Loucy (cell line): ENCODE results near the gene MOCS1.
A peak's percentile ranks its signal among the peaks of the same experiment; 100 is the strongest.

Experiments used
- H2AFZ ChIP-seq: fragments of 200-600 bp; sonication (generic); 2 replicates; pipeline ENCODE4 v1.6.0; 2016; ENCODE audit warnings: antibody characterized with exemption, mild to moderate bottlenecking, low read length, moderate library complexity
- H3F3A ChIP-seq: fragments of 200-600 bp; 2 replicates; pipeline ENCODE4 v1.6.0; 2016; ENCODE audit warnings: antibody characterized with exemption, low read depth, mild to moderate bottlenecking
- H3K27me3 ChIP-seq: fragments of 200-600 bp; sonication (generic); 2 replicates; pipeline ENCODE4 v1.6.1; 2014; ENCODE audit warnings: low read length, mild to moderate bottlenecking; ENCODE audit not compliant: insufficient read depth, poor library complexity, severe bottlenecking
- H3K36me3 ChIP-seq: fragments of 200-600 bp; sonication (generic); 2 replicates; pipeline ENCODE4 v1.6.1; 2016; ENCODE audit warnings: low read length; ENCODE audit not compliant: insufficient read depth
- H3K4me1 ChIP-seq: fragments of 200-600 bp; sonication (generic); 2 replicates; pipeline ENCODE4 v1.5.1; 2014; ENCODE audit warnings: low read length, mild to moderate bottlenecking; ENCODE audit not compliant: insufficient read depth, poor library complexity, severe bottlenecking
- H3K4me2 ChIP-seq: fragments of 200-600 bp; sonication (generic); 2 replicates; pipeline ENCODE4 v1.6.0; 2014; ENCODE audit warnings: antibody characterized with exemption, low read length, low read depth, mild to moderate bottlenecking; ENCODE audit not compliant: poor library complexity, severe bottlenecking
- H3K4me3 ChIP-seq: fragments of 200-600 bp; sonication (generic); 2 replicates; pipeline ENCODE4 v1.5.1; 2014; ENCODE audit warnings: low read length, mild to moderate bottlenecking, mixed read lengths; ENCODE audit not compliant: poor library complexity, severe bottlenecking
- H3K79me2 ChIP-seq: fragments of 200-600 bp; sonication (generic); 2 replicates; pipeline ENCODE4 v1.6.1; 2014; ENCODE audit warnings: low read length; ENCODE audit not compliant: insufficient read depth
- H3K9ac ChIP-seq: fragments of 200-600 bp; sonication (generic); 2 replicates; pipeline ENCODE4 v1.6.0; 2014; ENCODE audit warnings: mild to moderate bottlenecking, low read depth, low read length, moderate library complexity; ENCODE audit not compliant: poor library complexity, severe bottlenecking
- H3K9me2 ChIP-seq: fragments of 200-600 bp; sonication (generic); replicated peaks from 2 replicates; pipeline ENCODE4 v1.6.1; 2016; ENCODE audit warnings: low read depth, low read length, mixed read lengths
- H3K9me3 ChIP-seq: fragments of 200-600 bp; sonication (generic); 2 replicates; pipeline ENCODE4 v1.6.1; 2014; ENCODE audit warnings: mild to moderate bottlenecking, antibody characterized with exemption, low read length, low read depth; ENCODE audit not compliant: insufficient read depth
- H4K20me1 ChIP-seq: fragments of 200-600 bp; sonication (generic); 2 replicates; pipeline ENCODE4 v1.6.0; 2014; ENCODE audit warnings: antibody characterized with exemption, low read length, mild to moderate bottlenecking; ENCODE audit not compliant: insufficient read depth, poor library complexity, severe bottlenecking
- EZH2phosphoT487 ChIP-seq: fragments of 200-600 bp; IDR thresholded peaks from 2 replicates; pipeline ENCODE4 v1.6.1; 2018; ENCODE audit warnings: antibody characterized with exemption, mild to moderate bottlenecking, moderate library complexity, borderline replicate concordance
- TF ChIP-seq, protein P1 (sequence below): fragments of 200-600 bp; sonication (generic); conservative IDR thresholded peaks from 2 replicates; pipeline ENCODE4 v1.5.1; 2014; ENCODE audit warnings: mild to moderate bottlenecking, antibody characterized with exemption, low read length

The MOCS1 gene

GRCh38 chr6:39905640-39905975 lies 28.7 kb downstream of the MOCS1 start:
- Histone ChIP-seq H3K9ac (no peak overlapping the region), H2AFZ (no peak overlapping the region), H3K27me3 (no peaks in the 10 kb centered on the region), H3F3A (no peaks in the 10 kb centered on the region), H3K4me1 (no peaks in the 10 kb centered on the region), H3K9me2 (no peaks in the 10 kb centered on the region), H3K4me2 (no peak overlapping the region), H3K36me3 (no peaks in the 10 kb centered on the region), H3K4me3 (no peak overlapping the region), H3K9me3 (no peaks in the 10 kb centered on the region), H4K20me1 (no peaks in the 10 kb centered on the region), H3K79me2 (no peaks in the 10 kb centered on the region)
- TF ChIP-seq, protein P1, sequence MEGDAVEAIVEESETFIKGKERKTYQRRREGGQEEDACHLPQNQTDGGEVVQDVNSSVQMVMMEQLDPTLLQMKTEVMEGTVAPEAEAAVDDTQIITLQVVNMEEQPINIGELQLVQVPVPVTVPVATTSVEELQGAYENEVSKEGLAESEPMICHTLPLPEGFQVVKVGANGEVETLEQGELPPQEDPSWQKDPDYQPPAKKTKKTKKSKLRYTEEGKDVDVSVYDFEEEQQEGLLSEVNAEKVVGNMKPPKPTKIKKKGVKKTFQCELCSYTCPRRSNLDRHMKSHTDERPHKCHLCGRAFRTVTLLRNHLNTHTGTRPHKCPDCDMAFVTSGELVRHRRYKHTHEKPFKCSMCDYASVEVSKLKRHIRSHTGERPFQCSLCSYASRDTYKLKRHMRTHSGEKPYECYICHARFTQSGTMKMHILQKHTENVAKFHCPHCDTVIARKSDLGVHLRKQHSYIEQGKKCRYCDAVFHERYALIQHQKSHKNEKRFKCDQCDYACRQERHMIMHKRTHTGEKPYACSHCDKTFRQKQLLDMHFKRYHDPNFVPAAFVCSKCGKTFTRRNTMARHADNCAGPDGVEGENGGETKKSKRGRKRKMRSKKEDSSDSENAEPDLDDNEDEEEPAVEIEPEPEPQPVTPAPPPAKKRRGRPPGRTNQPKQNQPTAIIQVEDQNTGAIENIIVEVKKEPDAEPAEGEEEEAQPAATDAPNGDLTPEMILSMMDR, result no peak
- no peak for TF ChIP-seq EZH2phosphoT487

GRCh38 chr6:39904946-39905639 lies 29.2 kb downstream of the MOCS1 start:
- H2AFZ ChIP-seq, result no peak overlapping the region
- H3K9me3 ChIP-seq, result no peaks in the 10 kb centered on the region
- no peaks in the 10 kb centered on the region for H3K36me3 ChIP-seq
- no peak overlapping the region for H3K4me3 ChIP-seq
- no peaks in the 10 kb centered on the region for H4K20me1 ChIP-seq
- no peaks in the 10 kb centered on the region for H3K79me2 ChIP-seq
- no peak overlapping the region for H3K9ac ChIP-seq
- no peak for TF ChIP-seq EZH2phosphoT487
- TF ChIP-seq, protein P1, result peak; percentile 22
- H3K4me1 ChIP-seq, result no peaks in the 10 kb centered on the region
- no peak overlapping the region for H3K4me2 ChIP-seq
- H3F3A ChIP-seq, result no peaks in the 10 kb centered on the region
- no peaks in the 10 kb centered on the region for H3K9me2 ChIP-seq
- H3K27me3 ChIP-seq, result no peaks in the 10 kb centered on the region

DNA sequence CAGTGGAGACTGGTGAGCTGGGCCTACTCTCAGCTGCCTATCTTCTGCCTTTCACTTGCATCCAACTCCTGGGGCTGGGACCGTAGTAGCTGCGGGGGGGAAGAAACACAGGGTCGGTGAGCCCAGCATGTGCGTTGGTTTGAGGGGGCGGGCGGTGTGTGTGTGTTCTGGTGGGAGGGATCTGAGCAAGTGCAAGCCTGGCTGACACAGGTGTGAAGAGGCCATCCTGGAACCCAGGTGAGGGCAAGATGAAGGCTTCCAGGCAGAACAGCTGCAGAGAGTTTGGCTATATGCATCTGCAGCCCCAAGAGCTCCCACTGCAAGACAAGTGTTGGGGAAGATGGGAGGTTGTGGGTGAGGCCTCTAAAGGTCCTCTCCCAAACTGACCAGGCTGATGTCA lies 30.6 kb downstream of the MOCS1 start:
- H3K9ac ChIP-seq, result no peak overlapping the region
- no peaks in the 10 kb centered on the region for H3K9me2 ChIP-seq
- H3K79me2 ChIP-seq, result no peaks in the 10 kb centered on the region
- H3K36me3 ChIP-seq, result no peaks in the 10 kb centered on the region
- H3K4me3 ChIP-seq, result no peak overlapping the region
- H3K4me2 ChIP-seq, result no peak overlapping the region
- no peak overlapping the region for H2AFZ ChIP-seq
- no peaks in the 10 kb centered on the region for H3K9me3 ChIP-seq
- H4K20me1 ChIP-seq, result no peaks in the 10 kb centered on the region
- TF ChIP-seq, protein P1, result no peak
- TF ChIP-seq EZH2phosphoT487, result no peak
- H3K27me3 ChIP-seq, result no peaks in the 10 kb centered on the region
- no peaks in the 10 kb centered on the region for H3K4me1 ChIP-seq
- H3F3A ChIP-seq, result no peaks in the 10 kb centered on the region
